ENCODE measurements around the gene SLC6A7. TPM values are rescaled to one million over a fixed set of nuclear protein-coding genes. Genes with fewer than 3 reads are reported as not detected.

SLC6A7 gene
- total RNA-seq, 1 donor from 2014 or later: not detected

- POLR2A ChIA-PET: no interaction called here
- H3K4me3 Mint-ChIP-seq: no peak overlapping the region
Observed at GRCh38 chr5:150167908-150168307, 22.0 kb upstream of the SLC6A7 start.

DNA sequence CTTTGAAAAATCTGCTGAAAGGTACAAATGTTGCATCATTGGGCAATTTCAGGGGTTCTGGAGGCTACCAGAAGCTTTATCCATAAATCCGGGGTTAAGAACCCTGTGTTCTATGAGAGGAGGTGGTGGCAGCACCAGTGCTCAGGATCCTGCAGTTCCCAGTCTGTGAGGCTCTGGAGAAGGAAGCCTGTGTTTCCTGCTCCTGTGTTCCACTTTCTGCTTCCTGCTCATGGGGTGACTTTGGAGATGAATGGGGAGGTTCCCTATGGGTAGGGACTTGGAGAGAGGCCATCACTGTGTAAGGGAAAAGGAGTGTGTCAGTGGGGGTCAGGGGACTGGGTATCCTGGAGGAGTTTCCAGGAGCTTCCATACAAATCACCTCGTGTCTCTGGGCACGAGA, 21.0 kb upstream of the SLC6A7 start:
- ATAC-seq (ENCODE audit: low read depth) (no peak), DNase-seq (no peak)
- Mint-ChIP-seq H3K36me3 (ENCODE audit: low read depth) (no peaks in the 10 kb centered on the region), H3K4me1 (peaks cover 2% of the 10 kb centered on the region), H3K4me3 (no peak overlapping the region), H3K9me3 (no peaks in the 10 kb centered on the region), H3K27ac (no peak overlapping the region), H3K27me3 (peaks cover 42% of the 10 kb centered on the region)
- TF ChIP-seq, protein P1, sequence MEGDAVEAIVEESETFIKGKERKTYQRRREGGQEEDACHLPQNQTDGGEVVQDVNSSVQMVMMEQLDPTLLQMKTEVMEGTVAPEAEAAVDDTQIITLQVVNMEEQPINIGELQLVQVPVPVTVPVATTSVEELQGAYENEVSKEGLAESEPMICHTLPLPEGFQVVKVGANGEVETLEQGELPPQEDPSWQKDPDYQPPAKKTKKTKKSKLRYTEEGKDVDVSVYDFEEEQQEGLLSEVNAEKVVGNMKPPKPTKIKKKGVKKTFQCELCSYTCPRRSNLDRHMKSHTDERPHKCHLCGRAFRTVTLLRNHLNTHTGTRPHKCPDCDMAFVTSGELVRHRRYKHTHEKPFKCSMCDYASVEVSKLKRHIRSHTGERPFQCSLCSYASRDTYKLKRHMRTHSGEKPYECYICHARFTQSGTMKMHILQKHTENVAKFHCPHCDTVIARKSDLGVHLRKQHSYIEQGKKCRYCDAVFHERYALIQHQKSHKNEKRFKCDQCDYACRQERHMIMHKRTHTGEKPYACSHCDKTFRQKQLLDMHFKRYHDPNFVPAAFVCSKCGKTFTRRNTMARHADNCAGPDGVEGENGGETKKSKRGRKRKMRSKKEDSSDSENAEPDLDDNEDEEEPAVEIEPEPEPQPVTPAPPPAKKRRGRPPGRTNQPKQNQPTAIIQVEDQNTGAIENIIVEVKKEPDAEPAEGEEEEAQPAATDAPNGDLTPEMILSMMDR (IDR thresholded peaks at IDR 0.05): no peak
- ChIA-PET POLR2A (no interaction called here), CTCF (no interaction called here)
- intact Hi-C loops (cut with micrococcal nuclease): no loop called here

More at GRCh38 chr5:150167908-150168307, 22.0 kb upstream of the SLC6A7 start:
- CTCF ChIA-PET: no interaction called here
- TF ChIP-seq, protein P1 (IDR thresholded peaks at IDR 0.05): no peak
- no peak for ATAC-seq (ENCODE audit: low read depth)
- H3K4me1 Mint-ChIP-seq: peaks cover 3% of the 10 kb centered on the region
- H3K9me3 Mint-ChIP-seq: no peaks in the 10 kb centered on the region
- H3K27ac Mint-ChIP-seq: no peak overlapping the region
- intact Hi-C loops (cut with micrococcal nuclease): no loop called here
- no peak for DNase-seq
- no peaks in the 10 kb centered on the region for H3K36me3 Mint-ChIP-seq (ENCODE audit: low read depth)
- peaks cover 39% of the 10 kb centered on the region for H3K27me3 Mint-ChIP-seq

- TF ChIP-seq, protein P1 (IDR thresholded peaks at IDR 0.05): no peak
- DNase-seq (no peak), ATAC-seq (ENCODE audit: low read depth) (no peak)
- H3K27ac Mint-ChIP-seq: no peak overlapping the region
- no peak overlapping the region for H3K4me3 Mint-ChIP-seq
- ChIA-PET POLR2A (no interaction called here), CTCF (no interaction called here)
- intact Hi-C loops (cut with micrococcal nuclease): no loop called here
- no peaks in the 10 kb centered on the region for H3K9me3 Mint-ChIP-seq
- H3K4me1 Mint-ChIP-seq: peaks cover 2% of the 10 kb centered on the region
- H3K36me3 Mint-ChIP-seq (ENCODE audit: low read depth): no peaks in the 10 kb centered on the region
- peaks cover 35% of the 10 kb centered on the region for H3K27me3 Mint-ChIP-seq
Observed at GRCh38 chr5:150172145-150172544, 17.7 kb upstream of the SLC6A7 start.

DNA sequence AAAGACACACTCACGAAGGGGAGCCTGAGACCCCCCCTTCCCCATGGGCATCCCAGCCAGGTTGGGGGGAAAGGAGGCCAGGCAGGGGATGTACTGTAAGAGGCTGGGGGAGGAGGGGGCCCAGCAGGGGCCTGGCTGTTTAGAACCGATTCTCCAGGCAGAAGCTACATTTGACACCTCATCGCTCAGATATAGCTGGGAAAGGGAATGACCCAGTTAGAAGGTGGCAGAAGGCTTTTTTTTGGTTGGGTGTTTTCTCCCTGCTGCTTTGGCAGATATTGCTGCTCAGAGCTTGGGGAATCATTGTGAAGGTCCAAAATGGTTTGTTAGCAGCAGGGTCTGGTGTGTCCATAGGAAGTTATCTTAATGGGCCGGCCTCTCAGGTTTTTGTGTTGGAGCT, 17.3 kb upstream of the SLC6A7 start:
- no peak for ATAC-seq (ENCODE audit: low read depth)
- ChIA-PET CTCF (interaction anchor here (0.6 kb wide), 1 partner anchor 254 kb away, joined by 5 read pairs; no protein-coding TSS in a partner anchor), POLR2A (no interaction called here)
- H3K27me3 Mint-ChIP-seq: peaks cover 32% of the 10 kb centered on the region
- intact Hi-C loops (cut with micrococcal nuclease): no loop called here
- no peak for DNase-seq
- H3K27ac Mint-ChIP-seq: no peak overlapping the region
- no peak overlapping the region for H3K4me3 Mint-ChIP-seq
- H3K9me3 Mint-ChIP-seq: no peaks in the 10 kb centered on the region
- TF ChIP-seq, protein P1 (IDR thresholded peaks at IDR 0.05): no peak
- peaks cover under 1% of the 10 kb centered on the region for H3K4me1 Mint-ChIP-seq
- no peaks in the 10 kb centered on the region for H3K36me3 Mint-ChIP-seq (ENCODE audit: low read depth)

GRCh38 chr5:150173161-150173560, 16.7 kb upstream of the SLC6A7 start:
- DNase-seq (no peak), ATAC-seq (ENCODE audit: low read depth) (no peak)
- TF ChIP-seq, protein P1 (IDR thresholded peaks at IDR 0.05): no peak
- Mint-ChIP-seq H3K36me3 (ENCODE audit: low read depth) (no peaks in the 10 kb centered on the region), H3K27ac (no peak overlapping the region), H3K4me3 (no peak overlapping the region), H3K9me3 (no peaks in the 10 kb centered on the region), H3K27me3 (peaks cover 27% of the 10 kb centered on the region), H3K4me1 (no peaks in the 10 kb centered on the region)
- intact Hi-C loops (cut with micrococcal nuclease): no loop called here
- CTCF ChIA-PET: interaction anchor here (0.6 kb wide), 1 partner anchor 253 kb away, joined by 5 read pairs; no protein-coding TSS in a partner anchor
- POLR2A ChIA-PET: no interaction called here
